H1 (cell line): ENCODE results near the gene PIP5K1B. TPM values are rescaled to one million over a fixed set of nuclear protein-coding genes. Genes with fewer than 3 reads are reported as not detected.

ENCODE experiments used
- CTCF ChIA-PET: fragments of 300-600 bp; sonication (Branson Sonifier 250); formaldehyde crosslinking; loops from one replicate; lab custom pipeline; 2021; ENCODE audit not compliant: partially characterized antibody; lab: Charles Lee
- POLR2A ChIA-PET: fragments of 300-600 bp; sonication (Branson Sonifier 250); formaldehyde crosslinking; loops from one replicate; lab custom pipeline; 2021; ENCODE audit warnings: inconsistent platforms; ENCODE audit not compliant: partially characterized antibody; lab: Charles Lee
- DNase-seq, 2 experiments: peaks; one replicate each; pipeline versions ENCODE4 v3.0.0 to v3.0.0-alpha.2; 2010 to 2022; ENCODE audit warnings: low spot score in 2 of 2, low read depth in 1 of 2, mixed read lengths in 1 of 2
- FAIRE-seq: peaks from 2 replicates; lab custom pipeline; 2011; peaks lifted over from hg19 to GRCh38; lab: Jason Lieb, UNC
- H2AFZ ChIP-seq: 2 replicates; pipeline ENCODE4 v1.8.1; 2012; ENCODE audit warnings: low read length, inconsistent platforms
- H2AK5ac ChIP-seq: 2 replicates; pipeline ENCODE4 v1.6.1; 2013; ENCODE audit warnings: low read depth, low read length
- H2BK120ac ChIP-seq: replicated peaks from 2 replicates; pipeline ENCODE3; 2013; ENCODE audit warnings: low read depth, low read length, inconsistent platforms
- H2BK12ac ChIP-seq: 2 replicates; pipeline ENCODE4 v1.6.1; 2013; ENCODE audit warnings: low read depth, low read length
- H2BK15ac ChIP-seq: 2 replicates; pipeline ENCODE4 v1.6.1; 2013; ENCODE audit warnings: low read length
- H2BK20ac ChIP-seq: 2 replicates; pipeline ENCODE4 v1.6.1; 2013; ENCODE audit warnings: low read length
- H2BK5ac ChIP-seq: 2 replicates; pipeline ENCODE4 v1.6.1; 2013; ENCODE audit warnings: low read depth, low read length
- H3K14ac ChIP-seq: 2 replicates; pipeline ENCODE4 v1.6.1; 2013; ENCODE audit warnings: inconsistent platforms; ENCODE audit not compliant: insufficient read length
- H3K18ac ChIP-seq: 2 replicates; pipeline ENCODE4 v1.6.1; 2013; ENCODE audit warnings: low read length; ENCODE audit errors: extremely low read depth
- H3K23ac ChIP-seq: 2 replicates; pipeline ENCODE4 v1.6.1; 2013; ENCODE audit warnings: inconsistent platforms; ENCODE audit not compliant: insufficient read length
- H3K23me2 ChIP-seq: 2 replicates; pipeline ENCODE4 v1.6.1; 2013; ENCODE audit warnings: low read depth, low read length
- H3K27ac ChIP-seq: 2 replicates; pipeline ENCODE4 v1.6.1; 2011; ENCODE audit warnings: low read depth, low read length, inconsistent platforms
- H3K27me3 ChIP-seq, 4 experiments: replicated peaks in 1 of 4; 1 replicate in 1 of 4; 2 replicates in 3 of 4; pipeline versions ENCODE4 v1.6.1 to v1.8.1; 2011 to 2013; ENCODE audit warnings: low read length in 3 of 4, mild to moderate bottlenecking in 3 of 4, inconsistent platforms in 2 of 4, mixed read lengths in 2 of 4, moderate library complexity in 1 of 4; ENCODE audit not compliant: control insufficient read depth in 3 of 4, insufficient read depth in 3 of 4; ENCODE audit errors: extremely low read depth in 1 of 4
- H3K36me3 ChIP-seq, 4 experiments: 2 replicates each; pipeline versions ENCODE4 v1.6.1 to v1.8.1; 2011 to 2013; ENCODE audit warnings: mild to moderate bottlenecking in 4 of 4, low read length in 3 of 4, moderate library complexity in 2 of 4, control low read depth in 1 of 4, inconsistent platforms in 1 of 4; ENCODE audit not compliant: insufficient read depth in 4 of 4, control insufficient read depth in 2 of 4
- H3K4ac ChIP-seq: replicated peaks from 2 replicates; pipeline ENCODE3; 2013; ENCODE audit warnings: low read length, low read depth, mixed read lengths, inconsistent platforms; ENCODE audit not compliant: insufficient read length
- H3K4me1 ChIP-seq, 4 experiments: replicated peaks in 1 of 4; 1 replicate in 1 of 4; 2 replicates in 3 of 4; pipeline versions ENCODE4 v1.6.1 to v1.8.1; 2011 to 2013; ENCODE audit warnings: low read length in 3 of 4, inconsistent platforms in 2 of 4, mixed read lengths in 1 of 4; ENCODE audit not compliant: insufficient read depth in 4 of 4, control insufficient read depth in 3 of 4
- H3K4me2 ChIP-seq, 2 experiments: 2 replicates each; pipeline versions ENCODE4 v1.6.1 to v1.8.1; 2011 to 2013; ENCODE audit warnings: low read depth in 2 of 2, low read length in 2 of 2, control low read depth in 1 of 2, inconsistent platforms in 1 of 2, mild to moderate bottlenecking in 1 of 2; ENCODE audit not compliant: insufficient read depth in 1 of 2
- H3K4me3 ChIP-seq, 4 experiments: fragments of 200-600, 300-600 bp in 1 of 4; sonication (generic), shearing (Covaris generic), sonication (Bioruptor Twin) in 1 of 4; 2 replicates each; pipeline versions ENCODE4 v1.5.1 to v1.8.1; 2011 to 2016; ENCODE audit warnings: low read length in 4 of 4, low read depth in 3 of 4, control low read depth in 2 of 4, inconsistent platforms in 2 of 4, mild to moderate bottlenecking in 2 of 4, mixed read lengths in 1 of 4, moderate library complexity in 1 of 4; ENCODE audit not compliant: insufficient read depth in 2 of 4; ENCODE audit errors: extremely low read depth in 1 of 4
- H3K56ac ChIP-seq: replicated peaks from 2 replicates; pipeline ENCODE3; 2013; ENCODE audit warnings: low read depth, mild to moderate bottlenecking, mixed read lengths, low read length, inconsistent platforms; ENCODE audit not compliant: insufficient read length
- H3K79me1 ChIP-seq: 2 replicates; pipeline ENCODE4 v1.6.1; 2013; ENCODE audit warnings: low read depth, low read length, control low read depth
- H3K79me2 ChIP-seq, 2 experiments: 2 replicates each; pipeline versions ENCODE4 v1.6.1 to v1.8.1; 2012 to 2013; ENCODE audit warnings: low read length in 2 of 2, mild to moderate bottlenecking in 2 of 2, inconsistent platforms in 1 of 2; ENCODE audit not compliant: insufficient read depth in 2 of 2, control insufficient read depth in 1 of 2
- H3K9ac ChIP-seq, 4 experiments: replicated peaks in 1 of 4; 1 replicate in 1 of 4; 2 replicates in 3 of 4; pipeline versions ENCODE4 v1.6.1 to v1.8.1; 2011 to 2013; ENCODE audit warnings: low read depth in 3 of 4, low read length in 3 of 4, control low read depth in 2 of 4, mild to moderate bottlenecking in 2 of 4, moderate library complexity in 2 of 4, inconsistent platforms in 1 of 4; ENCODE audit errors: extremely low read depth in 1 of 4
- H3K9me3 ChIP-seq, 2 experiments: 2 replicates each; pipeline versions ENCODE4 v1.6.1 to v1.8.1; 2012 to 2013; ENCODE audit warnings: mild to moderate bottlenecking in 2 of 2, moderate library complexity in 2 of 2, control low read depth in 1 of 2, inconsistent platforms in 1 of 2, low read depth in 1 of 2, low read length in 1 of 2, mixed read lengths in 1 of 2; ENCODE audit not compliant: insufficient read depth in 2 of 2
- H4K20me1 ChIP-seq, 2 experiments: replicated peaks in 1 of 2; 2 replicates each; pipeline versions ENCODE3 to v1.8.1; 2011 to 2013; ENCODE audit warnings: inconsistent platforms in 2 of 2, low read length in 2 of 2, mild to moderate bottlenecking in 1 of 2; ENCODE audit not compliant: insufficient read depth in 2 of 2, control insufficient read depth in 1 of 2
- H4K5ac ChIP-seq: 2 replicates; pipeline ENCODE4 v1.6.1; 2013; ENCODE audit warnings: low read length, low read depth, mixed read lengths, inconsistent platforms; ENCODE audit not compliant: insufficient read length
- H4K8ac ChIP-seq: 2 replicates; pipeline ENCODE4 v1.8.0; 2013; ENCODE audit warnings: mild to moderate bottlenecking, moderate library complexity, low read length, inconsistent platforms; ENCODE audit not compliant: insufficient read depth; ENCODE audit errors: extremely low read depth
- H4K91ac ChIP-seq: replicated peaks from 2 replicates; pipeline ENCODE3; 2013; ENCODE audit warnings: low read length, mixed read lengths, inconsistent platforms; ENCODE audit not compliant: insufficient read length
- BRCA1 ChIP-seq: IDR thresholded peaks from 2 replicates; pipeline ENCODE4 v1.6.1; 2012; ENCODE audit warnings: low read depth, low read length, improper control_type of control experiment
- CHD1 ChIP-seq: IDR thresholded peaks from 2 replicates; pipeline ENCODE4 v1.6.1; 2012; ENCODE audit warnings: low read depth, low read length, improper control_type of control experiment
- MAFK ChIP-seq: IDR thresholded peaks from 2 replicates; pipeline ENCODE4 v1.6.1; 2012; ENCODE audit warnings: low read depth, mild to moderate bottlenecking, improper control_type of control experiment, low read length
- POLR2A ChIP-seq, 2 experiments: IDR thresholded peaks; 1 replicate in 1 of 2; 2 replicates in 1 of 2; pipeline ENCODE4 v1.6.1; 2011; ENCODE audit warnings: low read depth in 2 of 2, low read length in 2 of 2, mild to moderate bottlenecking in 2 of 2; ENCODE audit errors: control extremely low read depth in 1 of 2
- SIX5 ChIP-seq: IDR thresholded peaks from 2 replicates; pipeline ENCODE4 v1.6.1; 2011; ENCODE audit warnings: mild to moderate bottlenecking, low read depth, low read length
- SP1 ChIP-seq: IDR thresholded peaks from 2 replicates; pipeline ENCODE4 v1.6.1; 2011; ENCODE audit warnings: low read depth, low read length
- TAF1 ChIP-seq: IDR thresholded peaks from 2 replicates; pipeline ENCODE4 v1.6.1; 2011; ENCODE audit warnings: mild to moderate bottlenecking, low read depth, low read length
- WGBS, 2 experiments: shearing (Covaris generic) in 1 of 2; methylation state at CpG; one replicate each; pipeline versions ENCODE4 v1.1.6 to v1.1.7; 2013 to 2015; ENCODE audit warnings: low lambda C conversion rate in 2 of 2, mixed read lengths in 2 of 2, inconsistent platforms in 1 of 2, low coverage in 1 of 2, missing lambda C conversion rate in 1 of 2; ENCODE audit not compliant: insufficient replicate concordance in 2 of 2, insufficient coverage in 1 of 2, insufficient read length in 1 of 2; ENCODE audit errors: extremely low coverage in 1 of 2, missing lambda C conversion rate in 1 of 2; 5-methylcytosine and 5-hydroxymethylcytosine counted together
- polyA plus RNA-seq, 7 experiments: library from polyadenylated mRNA; depleted of rRNA in 3 of 7; stranded (reverse) in 5 of 7; unstranded in 2 of 7; fragments of >200 nt in 5 of 7; fragments of 200-250 nt in 2 of 7; gene quantifications; 1 replicate in 5 of 7; 2 replicates in 1 of 7; 4 replicates in 1 of 7; pipeline versions ENCODE4 v1.2.1 to v1.2.3, GENCODE V29; 2011 to 2013; ENCODE audit warnings: missing spikeins in 2 of 7, mixed read lengths in 2 of 7
- total RNA-seq: library from RNA; stranded (reverse); fragmentation: NEBNext Ultra II Directional; extraction: Animal tissue kit (Norgen Biotek cat#: 25700); gene quantifications from 2 replicates; pipeline ENCODE4 v1.2.1, GENCODE V29; 2021
- TF ChIP-seq, protein P1 (sequence below): IDR thresholded peaks from 2 replicates; pipeline ENCODE4 v1.6.1; 2012; ENCODE audit warnings: inconsistent platforms
- TF ChIP-seq, protein P2 (sequence below): IDR thresholded peaks from 2 replicates; pipeline ENCODE4 v1.6.1; 2011; ENCODE audit warnings: low read depth, mild to moderate bottlenecking, low read length; ENCODE audit not compliant: insufficient read depth
- TF ChIP-seq, protein P3 (sequence below): IDR thresholded peaks from 2 replicates; pipeline ENCODE4 v1.6.1; 2012; ENCODE audit warnings: low read length, inconsistent platforms
- TF ChIP-seq, protein P4 (sequence below): IDR thresholded peaks from 2 replicates; pipeline ENCODE4 v1.6.1; 2011; ENCODE audit warnings: low read length, improper control_type of control experiment

The PIP5K1B gene
- total and polyA plus RNA-seq, 2 of the 8 experiments (the other 6 are each of a cell fraction or from before 2014, with no cell fraction given): 4.7 to 7.7 TPM

DNA sequence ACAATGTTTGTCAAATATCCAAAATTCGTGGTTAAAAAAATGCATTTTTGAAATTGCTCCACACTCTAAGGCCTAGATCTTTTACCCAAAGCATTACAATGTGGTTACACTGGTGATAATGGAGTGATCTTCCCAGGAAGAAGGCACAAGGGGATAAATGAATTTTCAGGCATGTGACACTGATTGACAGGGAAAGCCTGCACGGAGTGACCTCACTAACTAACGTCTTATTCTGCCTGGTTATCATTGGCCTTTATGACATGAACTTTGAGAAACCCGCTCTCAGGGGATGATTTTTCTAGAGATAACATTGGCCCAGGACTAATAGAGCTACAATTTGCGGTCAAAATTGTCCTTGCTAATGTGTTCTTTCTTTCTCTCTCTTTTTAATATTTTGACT lies 171.2 kb downstream of the PIP5K1B start:
- Histone ChIP-seq H3K27me3 (no peaks in the 10 kb centered on the region), H2BK12ac (no peak overlapping the region), H3K36me3 (no peaks in the 10 kb centered on the region), H3K23ac (no peak overlapping the region), H4K91ac (peak overlapping the region; percentile 61), H3K79me1 (no peaks in the 10 kb centered on the region), H4K8ac (no peak overlapping the region), H3K23me2 (no peaks in the 10 kb centered on the region), H3K18ac (no peak overlapping the region), H3K14ac (no peak overlapping the region), H4K5ac (no peak overlapping the region), H3K4me2 (no peak overlapping the region), H3K56ac (no peak overlapping the region), H2AFZ (no peak overlapping the region), H3K79me2 (no peaks in the 10 kb centered on the region), H2BK20ac (no peak overlapping the region), H3K4me1 (peaks cover 2 to 17% (median 5%) of the 10 kb centered on the region in 4 experiments; a peak in 6 of 7 replicates), H3K4me3 (no peak overlapping the region), H3K4ac (peak overlapping the region; percentile 87), H2BK15ac (no peak overlapping the region), H3K9ac (no peak overlapping the region), H2AK5ac (no peak overlapping the region), H4K20me1 (no peaks in the 10 kb centered on the region), H2BK120ac (no peak overlapping the region), H3K27ac (peak overlapping the region; percentile 49; the same call in 1 of the 2 replicates), H2BK5ac (no peak overlapping the region), H3K9me3 (no peaks in the 10 kb centered on the region)
- TF ChIP-seq, protein P1, sequence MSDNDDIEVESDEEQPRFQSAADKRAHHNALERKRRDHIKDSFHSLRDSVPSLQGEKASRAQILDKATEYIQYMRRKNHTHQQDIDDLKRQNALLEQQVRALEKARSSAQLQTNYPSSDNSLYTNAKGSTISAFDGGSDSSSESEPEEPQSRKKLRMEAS: no peak
- TF ChIP-seq, protein P2, sequence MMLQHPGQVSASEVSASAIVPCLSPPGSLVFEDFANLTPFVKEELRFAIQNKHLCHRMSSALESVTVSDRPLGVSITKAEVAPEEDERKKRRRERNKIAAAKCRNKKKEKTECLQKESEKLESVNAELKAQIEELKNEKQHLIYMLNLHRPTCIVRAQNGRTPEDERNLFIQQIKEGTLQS: no peak
- TF ChIP-seq POLR2A (IDR thresholded peaks at IDR 0.05; ENCODE audit: control extremely low read depth in 1 of 2, low read depth in 2 of 2, low read length in 2 of 2) (no peak), CHD1 (no peak), MAFK (no peak), SP1 (no peak), TAF1 (no peak), SIX5 (no peak), BRCA1 (no peak)
- TF ChIP-seq, protein P3, sequence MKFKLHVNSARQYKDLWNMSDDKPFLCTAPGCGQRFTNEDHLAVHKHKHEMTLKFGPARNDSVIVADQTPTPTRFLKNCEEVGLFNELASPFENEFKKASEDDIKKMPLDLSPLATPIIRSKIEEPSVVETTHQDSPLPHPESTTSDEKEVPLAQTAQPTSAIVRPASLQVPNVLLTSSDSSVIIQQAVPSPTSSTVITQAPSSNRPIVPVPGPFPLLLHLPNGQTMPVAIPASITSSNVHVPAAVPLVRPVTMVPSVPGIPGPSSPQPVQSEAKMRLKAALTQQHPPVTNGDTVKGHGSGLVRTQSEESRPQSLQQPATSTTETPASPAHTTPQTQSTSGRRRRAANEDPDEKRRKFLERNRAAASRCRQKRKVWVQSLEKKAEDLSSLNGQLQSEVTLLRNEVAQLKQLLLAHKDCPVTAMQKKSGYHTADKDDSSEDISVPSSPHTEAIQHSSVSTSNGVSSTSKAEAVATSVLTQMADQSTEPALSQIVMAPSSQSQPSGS: no peak
- TF ChIP-seq, protein P4, sequence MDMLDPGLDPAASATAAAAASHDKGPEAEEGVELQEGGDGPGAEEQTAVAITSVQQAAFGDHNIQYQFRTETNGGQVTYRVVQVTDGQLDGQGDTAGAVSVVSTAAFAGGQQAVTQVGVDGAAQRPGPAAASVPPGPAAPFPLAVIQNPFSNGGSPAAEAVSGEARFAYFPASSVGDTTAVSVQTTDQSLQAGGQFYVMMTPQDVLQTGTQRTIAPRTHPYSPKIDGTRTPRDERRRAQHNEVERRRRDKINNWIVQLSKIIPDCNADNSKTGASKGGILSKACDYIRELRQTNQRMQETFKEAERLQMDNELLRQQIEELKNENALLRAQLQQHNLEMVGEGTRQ: no peak
- CTCF ChIA-PET: no interaction called here
- POLR2A ChIA-PET: no interaction called here
- DNase-seq (no peak), FAIRE-seq (peak; percentile 48)
- 89% methylated on average over 5 of the region's 5 CpGs; no CpG with 5 or more reads in 1 of the 2 experiments for WGBS, 2 experiments
